Stimulated activated CD8-positive, alpha-beta memory T cell treated with anti-CD3 and anti-CD28 coated beads, Interleukin-2, amount 100 ng/mL, for 48 hours (primary cell): ENCODE data around the gene GEMIN7.

Experiments used
- DNase-seq, 2 donors: peaks; one replicate each; pipeline ENCODE4 v3.0.0-alpha.2; 2020; ENCODE audit warnings: low read depth in 2 of 2

Gene GEMIN7

DNA sequence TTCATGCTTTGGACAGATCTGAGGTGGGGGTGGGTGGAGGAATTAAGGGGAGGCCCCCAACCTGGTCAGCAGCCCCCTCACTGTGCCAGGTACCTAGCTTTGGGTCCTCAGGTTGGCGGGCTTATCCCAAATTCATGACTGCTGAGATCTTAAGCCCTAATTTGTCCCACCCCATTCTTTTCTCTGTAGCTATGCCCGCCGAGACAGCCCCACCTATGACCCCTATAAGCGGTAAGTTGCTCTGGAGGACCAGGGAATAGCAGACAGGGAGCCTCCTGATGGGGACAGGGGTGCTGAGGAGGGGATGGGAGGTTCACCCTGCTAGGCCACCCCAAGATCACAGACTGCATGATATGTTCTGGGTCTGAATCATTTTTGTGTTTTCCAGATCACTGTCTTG, 17.1 kb upstream of the GEMIN7 start:
- no peak for DNase-seq

- no peak for DNase-seq
These were observed 14.9 kb upstream of the GEMIN7 start for GRCh38 chr19:45063851-45064801.

DNA sequence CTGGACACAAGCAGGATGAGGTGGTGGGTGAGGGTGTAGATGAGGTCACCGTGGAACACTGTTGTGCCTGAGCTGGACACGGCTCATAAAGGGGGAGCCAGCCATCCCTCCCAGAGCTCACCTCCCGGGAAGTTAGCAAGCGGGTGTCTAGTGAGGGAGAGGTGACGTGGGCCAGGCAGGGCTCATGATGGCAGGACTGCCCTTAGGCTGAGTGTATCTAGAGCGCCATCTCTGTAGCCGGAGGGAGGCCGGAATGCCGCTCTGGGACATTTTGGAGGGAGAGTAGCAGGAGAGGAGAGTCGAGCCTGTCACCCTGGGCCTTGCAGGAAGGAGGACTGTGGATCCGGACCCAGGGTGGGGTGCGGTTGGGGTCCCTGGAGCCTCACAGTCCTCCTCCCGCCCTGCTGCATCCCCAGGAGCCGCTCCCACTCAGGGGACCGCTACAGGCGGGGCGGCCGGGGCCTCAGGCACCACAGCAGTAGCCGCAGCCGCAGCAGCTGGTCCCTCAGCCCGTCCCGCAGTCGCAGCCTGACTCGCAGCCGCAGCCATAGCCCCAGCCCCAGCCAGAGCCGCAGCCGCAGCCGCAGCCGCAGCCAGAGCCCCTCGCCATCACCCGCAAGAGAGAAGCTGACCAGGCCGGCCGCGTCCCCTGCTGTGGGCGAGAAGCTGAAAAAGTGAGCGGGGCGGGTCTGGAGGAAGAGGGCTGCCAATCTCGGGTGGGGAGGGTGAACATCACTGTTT, 12.0 kb upstream of the GEMIN7 start:
- no peak for DNase-seq

DNA sequence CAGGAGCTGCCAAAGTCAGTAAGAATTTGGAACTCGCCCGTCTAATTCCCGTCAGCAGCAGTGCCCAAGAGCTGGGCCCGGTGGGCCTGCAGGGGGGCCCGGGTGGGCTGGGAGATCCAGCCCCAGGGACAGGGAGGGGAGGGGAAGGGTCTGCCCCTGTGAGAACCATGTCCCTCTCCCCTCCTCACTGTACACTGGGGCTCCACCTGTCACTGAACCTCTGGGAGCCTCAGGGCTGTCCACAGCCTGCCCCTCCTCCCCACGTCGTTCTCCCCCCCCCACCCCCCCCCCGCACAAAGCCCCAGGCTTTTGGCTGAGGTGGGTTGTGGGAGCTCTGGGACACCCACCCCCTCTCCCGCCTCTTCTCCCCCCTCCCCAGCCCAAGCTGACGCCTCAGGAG, 11.0 kb upstream of the GEMIN7 start:
- DNase-seq: no peak

- DNase-seq: no peak
These were observed 10.0 kb upstream of the GEMIN7 start for GRCh38 chr19:45069056-45069455.

DNA sequence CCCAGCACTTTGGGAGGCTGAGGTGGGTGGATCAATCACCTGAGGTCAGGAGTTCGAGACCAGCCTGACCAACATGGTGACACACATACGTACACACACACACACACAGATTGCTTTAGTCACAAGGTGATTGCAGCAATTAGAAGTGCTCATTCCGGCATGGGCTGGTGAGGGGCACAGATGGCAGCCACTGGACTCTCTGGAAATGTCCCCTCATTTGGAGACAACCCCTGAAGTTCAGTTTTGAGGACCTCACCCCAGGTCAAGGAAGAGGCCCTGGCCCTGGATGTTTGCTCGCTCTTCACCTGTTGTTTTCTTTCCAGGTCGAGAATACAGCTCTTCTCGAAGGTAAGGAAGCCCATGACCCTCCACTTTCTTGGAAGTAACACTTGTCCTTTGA, 8.8 kb upstream of the GEMIN7 start:
- no peak for DNase-seq

DNA sequence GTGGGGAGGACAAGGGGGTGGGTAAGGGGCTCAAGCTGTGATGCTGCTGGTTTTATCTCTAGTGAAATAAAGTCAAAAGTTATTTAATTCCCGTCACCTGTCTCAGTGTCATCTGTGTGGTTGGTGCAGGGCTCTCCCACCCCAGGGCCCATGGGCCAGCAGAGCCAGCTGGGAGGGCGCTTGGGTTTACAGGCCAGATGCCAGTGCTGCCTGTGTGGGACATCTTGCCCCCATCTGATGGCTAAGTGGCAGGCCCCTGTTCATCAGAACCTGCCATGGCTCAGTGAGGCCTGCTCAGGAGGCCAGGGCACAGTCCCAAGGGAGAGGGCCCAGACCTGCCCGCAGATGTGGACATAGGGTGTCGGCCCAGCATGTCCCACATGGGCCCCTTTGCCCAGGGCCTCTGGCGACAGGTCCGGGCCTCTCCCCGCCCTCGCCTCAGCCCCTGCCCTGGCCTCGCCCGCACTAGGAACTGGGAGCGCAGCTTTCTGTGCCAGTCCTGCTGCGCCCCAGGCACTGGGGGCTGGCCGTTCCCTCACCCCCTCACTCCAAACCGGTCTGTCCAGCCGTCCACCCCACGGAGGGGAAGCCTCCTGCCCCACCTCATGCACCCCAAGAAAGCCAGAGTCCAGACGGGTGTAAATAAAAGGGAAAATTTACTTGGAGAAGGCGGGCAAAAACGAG, 8.1 kb upstream of the GEMIN7 start:
- no peak for DNase-seq

- no peak for DNase-seq
These were observed 7.5 kb upstream of the GEMIN7 start for GRCh38 chr19:45071545-45071938.

DNA sequence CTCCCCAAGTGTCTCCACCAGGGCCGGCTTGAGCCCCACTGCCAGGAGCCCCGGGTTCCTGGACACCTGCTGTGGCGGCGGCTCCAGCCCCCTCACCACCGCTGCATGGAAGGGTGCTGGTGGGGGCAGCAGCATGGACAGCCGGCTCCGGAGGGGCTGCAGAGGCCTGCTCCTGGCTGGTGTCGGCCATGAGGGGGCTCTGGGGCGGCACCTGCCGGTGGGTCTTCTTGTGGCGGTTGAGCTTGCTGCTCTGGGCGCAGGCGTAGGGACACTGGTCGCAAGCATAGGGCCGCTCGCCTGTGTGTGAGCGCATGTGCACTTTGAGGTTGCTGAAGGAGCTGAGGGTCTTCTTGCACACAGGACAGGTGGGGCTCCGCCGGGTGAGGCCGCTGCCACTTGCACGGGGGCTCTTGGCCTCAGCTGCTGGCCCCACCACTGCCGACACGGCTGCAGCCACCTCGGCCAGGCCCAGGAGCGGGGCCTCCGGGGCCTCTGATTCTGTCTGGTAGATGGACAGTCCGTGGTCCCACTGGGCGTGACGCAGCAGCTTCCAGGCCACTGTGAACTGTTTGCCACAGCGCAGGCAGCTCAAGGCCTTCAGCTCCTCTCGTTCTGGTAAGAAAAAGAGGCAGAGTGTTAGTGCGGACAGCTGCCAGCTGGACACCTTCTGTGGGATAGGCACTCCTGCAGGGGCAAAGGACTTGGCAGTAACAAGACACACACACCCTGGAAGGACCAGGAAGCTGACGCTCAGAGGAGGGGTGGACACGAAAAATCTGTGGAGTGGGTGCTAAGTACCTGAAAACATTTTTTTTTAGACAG, 6.9 kb upstream of the GEMIN7 start:
- no peak for DNase-seq

DNA sequence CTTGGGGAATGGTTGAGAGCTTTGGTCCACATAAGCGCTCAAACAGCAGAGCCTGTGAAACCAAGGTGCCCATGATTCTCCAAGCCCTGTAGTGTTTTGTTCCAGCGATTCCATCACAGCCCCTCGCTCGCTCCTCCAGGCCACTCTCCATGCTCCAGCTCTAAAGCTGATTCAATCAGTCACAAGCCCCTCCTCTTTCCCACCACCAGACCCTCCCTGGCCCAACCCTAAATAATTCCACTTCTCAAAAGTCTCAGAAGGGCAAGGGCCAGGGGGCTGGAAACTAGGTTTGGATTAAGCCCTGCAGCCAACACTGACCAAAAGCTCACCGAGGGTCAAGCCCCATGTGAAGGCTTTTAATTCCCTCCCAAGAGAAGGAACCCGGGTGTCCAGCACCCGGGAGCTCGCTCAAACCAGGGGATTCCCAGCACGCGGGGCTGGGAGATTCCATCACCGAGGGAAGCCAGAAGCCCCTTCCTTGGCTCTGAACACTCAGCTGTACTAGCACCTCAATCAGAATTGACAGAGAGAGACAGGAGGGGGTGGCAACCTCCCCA, 4.2 kb upstream of the GEMIN7 start:
- no peak for DNase-seq

GRCh38 chr19:45075301-45076028, 3.6 kb upstream of the GEMIN7 start:
- peak in 1 of 2 donors; percentile 27 for DNase-seq

GRCh38 chr19:45076029-45076850, 2.8 kb upstream of the GEMIN7 start, which contains the start of gene ZNF296:
ZNF296 (minus strand) TSS chr19:45076478; CDS start chr19:45076373, 105 bp downstream.
- DNase-seq: peak; percentile 77 to 81

GRCh38 chr19:45076851-45077730, 2.0 kb upstream of the GEMIN7 start:
- no peak for DNase-seq

GRCh38 chr19:45078390-45079062, 534 bp upstream of the GEMIN7 start:
- no peak for DNase-seq

GRCh38 chr19:45079911-45080370, 881 bp downstream of the GEMIN7 start:
- DNase-seq: no peak

DNA sequence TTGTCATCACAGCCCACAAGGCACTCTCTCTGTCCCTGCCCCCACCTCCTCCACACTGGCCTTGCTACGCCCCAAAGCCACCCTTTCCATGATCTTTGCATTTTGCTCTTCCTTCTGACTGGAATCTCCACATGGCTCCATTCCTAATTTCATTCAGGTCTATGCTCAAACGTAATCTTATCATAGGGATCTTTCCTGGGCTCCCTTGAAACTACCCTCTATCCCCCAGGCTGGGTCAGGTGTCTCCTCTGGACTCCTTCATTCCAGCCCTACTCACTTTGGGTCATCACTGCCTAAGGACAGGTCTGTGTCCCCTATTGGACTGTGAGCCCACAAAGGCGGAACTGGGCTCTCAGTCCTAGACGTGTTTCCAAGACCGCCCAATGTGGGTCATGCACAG, 3.1 kb downstream of the GEMIN7 start:
- no peak for DNase-seq

DNA sequence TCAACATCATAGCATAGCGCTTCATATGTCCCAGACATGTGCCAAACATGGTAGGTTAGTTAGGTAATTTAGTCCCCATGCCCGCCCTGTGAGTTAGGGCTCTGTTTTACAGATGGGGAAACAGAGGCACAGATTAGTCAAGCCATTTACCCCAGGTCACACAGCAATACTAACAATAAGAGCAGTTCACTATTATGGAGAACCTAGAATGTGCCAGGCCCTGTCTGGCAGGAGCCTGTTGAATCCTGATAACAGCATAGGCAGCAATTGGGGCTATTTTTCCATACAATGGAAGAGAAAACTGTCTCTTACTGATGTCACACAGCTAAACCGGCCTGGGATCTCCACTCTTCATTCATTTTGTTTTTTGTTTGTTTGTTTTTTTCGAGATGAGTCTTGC, 7.4 kb downstream of the GEMIN7 start:
- no peak for DNase-seq

GRCh38 chr19:45087531-45087930, 8.5 kb downstream of the GEMIN7 start:
- DNase-seq: no peak
